A375 (cell line): ENCODE measurements around the gene TMEM19. TPM values are rescaled to one million over a fixed set of nuclear protein-coding genes. Genes with fewer than 3 reads are reported as not detected.

Source experiments
- small RNA-seq: library from RNA; depleted of rRNA; stranded (forward); fragments of <200 nt; gene quantifications from one replicate; pipeline ENCODE3, GENCODE V24; 2014
- total RNA-seq: library from RNA; depleted of rRNA; stranded (reverse); fragments of >200 nt; shearing (Covaris generic); gene quantifications from 2 replicates; pipeline ENCODE4 v1.2.3, GENCODE V29; 2014; rRNA removed

The TMEM19 gene
- 6.5 and 23.2 TPM in 2 replicates for total RNA-seq

GRCh38 chr12:71685914-71686657, at the start of gene TMEM19:
Gene TMEM19, plus strand, starts transcription at chr12:71686082. Its CDS starts 599 bp downstream, at chr12:71686681.

GRCh38 chr12:71663561-71664410, 22.1 kb upstream of the TMEM19 start, which contains the start of the genes THAP2 and ZFC3H1:
Gene THAP2, plus strand, starts transcription at chr12:71664301. Its CDS starts 209 bp downstream, at chr12:71664510.
Gene ZFC3H1, minus strand, starts transcription at chr12:71663848. Its CDS starts 238 bp downstream, at chr12:71663610.

Small RNA genes lying within 50 kb of the gene (small RNA-seq; reads per million reads assigned to genes)
- not detected for gene RF00560

Other genes starting within 250 kb of the TMEM19 start
- gene LGR5, start 246.3 kb upstream of the TMEM19 start, total RNA-seq, result not detected in 2 replicates
- 25.0 and 38.9 TPM in 2 replicates for gene ZFC3H1, start 22.2 kb upstream of the TMEM19 start, total RNA-seq
- gene THAP2, start 21.8 kb upstream of the TMEM19 start, total RNA-seq, result 1.2 TPM in 2 replicates
- gene RAB21, start 68.8 kb downstream of the TMEM19 start, total RNA-seq, result 23.7 and 46.8 TPM in 2 replicates
- gene TBC1D15, start 153.7 kb downstream of the TMEM19 start, total RNA-seq, result 19.1 and 21.9 TPM in 2 replicates